DND-41 (cell line): ENCODE results near the gene MGAT4C.

ENCODE experiments used
- ATAC-seq: fragments of 200-7000 bp; cut with Tn5 transposase; 3 replicates; pipeline ENCODE4 v1.9.1; 2021; ENCODE audit warnings: low read depth; ENCODE audit not compliant: insufficient read depth
- DNase-seq: peaks from one replicate; pipeline ENCODE4 v3.0.0-alpha.2; 2020
- H2AFZ ChIP-seq: 2 replicates; pipeline ENCODE4 v1.6.0; 2012; ENCODE audit warnings: low read depth, low read length
- H3K27ac ChIP-seq: 2 replicates; pipeline ENCODE4 v1.5.1; 2012; ENCODE audit warnings: low read length, inconsistent platforms
- H3K27me3 ChIP-seq: fragments of 200-600 bp; sonication (generic); 2 replicates; pipeline ENCODE4 v1.6.0; 2012; ENCODE audit warnings: low read length, mild to moderate bottlenecking, inconsistent platforms; ENCODE audit not compliant: insufficient read depth, poor library complexity
- H3K36me3 ChIP-seq: 2 replicates; pipeline ENCODE4 v1.5.1; 2012; ENCODE audit warnings: low read length, inconsistent platforms; ENCODE audit not compliant: insufficient read depth
- H3K4me1 ChIP-seq: 2 replicates; pipeline ENCODE4 v1.5.1; 2012; ENCODE audit warnings: mild to moderate bottlenecking, low read length; ENCODE audit not compliant: insufficient read depth
- H3K4me2 ChIP-seq: 2 replicates; pipeline ENCODE4 v1.6.0; 2012; ENCODE audit warnings: mild to moderate bottlenecking, moderate library complexity, low read length, inconsistent platforms; ENCODE audit not compliant: insufficient read depth
- H3K4me3 ChIP-seq, 2 experiments: fragments of 200-600 bp in 1 of 2; shearing (Covaris generic) in 1 of 2; 2 replicates each; pipeline ENCODE4 v1.5.1; 2012 to 2016; ENCODE audit warnings: inconsistent platforms in 2 of 2, low read length in 2 of 2, mild to moderate bottlenecking in 2 of 2, low read depth in 1 of 2, moderate library complexity in 1 of 2
- H3K79me2 ChIP-seq: 2 replicates; pipeline ENCODE4 v1.6.0; 2012; ENCODE audit warnings: low read length, inconsistent platforms; ENCODE audit not compliant: insufficient read depth
- H3K9ac ChIP-seq: 2 replicates; pipeline ENCODE4 v1.6.0; 2012; ENCODE audit warnings: low read depth, mild to moderate bottlenecking, inconsistent platforms, low read length, moderate library complexity
- H3K9me3 ChIP-seq: 2 replicates; pipeline ENCODE4 v1.5.1; 2012; ENCODE audit warnings: low read length, moderate library complexity, mild to moderate bottlenecking, inconsistent platforms; ENCODE audit not compliant: insufficient read depth, severe bottlenecking
- H4K20me1 ChIP-seq: 2 replicates; pipeline ENCODE4 v1.6.0; 2012; ENCODE audit warnings: low read length; ENCODE audit not compliant: insufficient read depth
- CTCF ChIP-seq: IDR thresholded peaks from 2 replicates; pipeline ENCODE4 v1.5.1; 2012; ENCODE audit warnings: borderline replicate concordance, low read length, moderate library complexity, mild to moderate bottlenecking; ENCODE audit not compliant: poor library complexity, severe bottlenecking; ENCODE audit errors: extremely low read depth
- EZH2 ChIP-seq: IDR thresholded peaks from 3 replicates; pipeline ENCODE4 v1.6.1; 2012; ENCODE audit warnings: borderline replicate concordance, low read depth, mild to moderate bottlenecking, moderate library complexity, low read length, inconsistent platforms; ENCODE audit not compliant: severe bottlenecking

The MGAT4C gene

GRCh38 chr12:86179855-86180254 lies 76.3 kb downstream of the MGAT4C start:
- no peaks in the 10 kb centered on the region for H3K4me1 ChIP-seq
- DNase-seq = no peak
- no peaks in the 10 kb centered on the region for H3K79me2 ChIP-seq
- H3K27me3 ChIP-seq = no peaks in the 10 kb centered on the region
- H3K36me3 ChIP-seq = no peaks in the 10 kb centered on the region
- no peak overlapping the region for H3K27ac ChIP-seq
- ATAC-seq = no peak
- TF ChIP-seq EZH2 = no peak
- TF ChIP-seq CTCF = no peak
- H3K4me2 ChIP-seq = no peak overlapping the region
- H3K9ac ChIP-seq = no peak overlapping the region
- no peaks in the 10 kb centered on the region for H4K20me1 ChIP-seq
- no peak overlapping the region for H3K4me3 ChIP-seq
- H3K9me3 ChIP-seq = no peaks in the 10 kb centered on the region
- no peak overlapping the region for H2AFZ ChIP-seq

GRCh38 chr12:86174188-86174587 lies 82.0 kb downstream of the MGAT4C start:
- H3K27ac ChIP-seq = no peak overlapping the region

GRCh38 chr12:86172913-86173443 lies 83.2 kb downstream of the MGAT4C start:
- Histone ChIP-seq H2AFZ (no peak overlapping the region), H4K20me1 (no peaks in the 10 kb centered on the region), H3K4me2 (no peak overlapping the region), H3K9me3 (no peaks in the 10 kb centered on the region), H3K4me3 (no peak overlapping the region), H3K27ac (no peak overlapping the region), H3K27me3 (no peaks in the 10 kb centered on the region), H3K79me2 (no peaks in the 10 kb centered on the region), H3K9ac (no peak overlapping the region), H3K36me3 (no peaks in the 10 kb centered on the region), H3K4me1 (no peaks in the 10 kb centered on the region)
- TF ChIP-seq CTCF (no peak), EZH2 (no peak)
- DNase-seq (no peak), ATAC-seq (no peak)

More at GRCh38 chr12:86174188-86174587, 82.0 kb downstream of the MGAT4C start:
- Histone ChIP-seq H3K36me3 (no peaks in the 10 kb centered on the region), H2AFZ (no peak overlapping the region), H4K20me1 (no peaks in the 10 kb centered on the region), H3K27me3 (no peaks in the 10 kb centered on the region), H3K4me2 (no peak overlapping the region), H3K4me1 (no peaks in the 10 kb centered on the region), H3K4me3 (no peak overlapping the region), H3K9ac (no peak overlapping the region), H3K9me3 (no peaks in the 10 kb centered on the region), H3K79me2 (no peaks in the 10 kb centered on the region)
- DNase-seq = no peak
- TF ChIP-seq EZH2 = no peak
- TF ChIP-seq CTCF = no peak
- ATAC-seq = no peak

GRCh38 chr12:86170051-86170450 lies 86.1 kb downstream of the MGAT4C start:
- Histone ChIP-seq H3K9me3 (no peaks in the 10 kb centered on the region), H3K4me1 (no peaks in the 10 kb centered on the region), H3K4me2 (no peak overlapping the region), H3K27me3 (no peaks in the 10 kb centered on the region), H3K79me2 (no peaks in the 10 kb centered on the region), H3K4me3 (no peak overlapping the region), H3K36me3 (no peaks in the 10 kb centered on the region), H2AFZ (no peak overlapping the region), H3K9ac (no peak overlapping the region), H4K20me1 (no peaks in the 10 kb centered on the region), H3K27ac (no peak overlapping the region)
- no peak for ATAC-seq
- TF ChIP-seq CTCF (no peak), EZH2 (no peak)
- no peak for DNase-seq
